GDM1 (cell line): ENCODE results near the gene KRT81.

ENCODE experiments used
- DNase-seq: peaks from one replicate; lab custom pipeline; 2025; lab: John Stamatoyannopoulos, UW

The KRT81 gene

GRCh38 chr12:52291267-52291935 is at the start of gene KRT81:
Gene KRT81, minus strand, starts transcription at chr12:52291534. Its CDS starts 69 bp downstream, at chr12:52291465.
- DNase-seq, result no peak

GRCh38 chr12:52338241-52338960 is 47.1 kb upstream of the KRT81 start:
- no peak for DNase-seq

GRCh38 chr12:52337054-52337453 is 45.7 kb upstream of the KRT81 start:
- no peak for DNase-seq

GRCh38 chr12:52336641-52337040 is 45.3 kb upstream of the KRT81 start:
- no peak for DNase-seq

GRCh38 chr12:52335598-52336262 is 44.4 kb upstream of the KRT81 start:
- DNase-seq, result no peak

GRCh38 chr12:52334185-52334584 is 42.9 kb upstream of the KRT81 start:
- DNase-seq, result no peak

- DNase-seq, result no peak
Measured at GRCh38 chr12:52333321-52333720, 42.0 kb upstream of the KRT81 start.

- no peak for DNase-seq
Measured at GRCh38 chr12:52332381-52332780, 41.0 kb upstream of the KRT81 start.

GRCh38 chr12:52331833-52332232 is 40.5 kb upstream of the KRT81 start:
- no peak for DNase-seq

GRCh38 chr12:52331039-52331438 is 39.7 kb upstream of the KRT81 start:
- DNase-seq, result no peak

- no peak for DNase-seq
Measured at GRCh38 chr12:52327830-52328500, 36.6 kb upstream of the KRT81 start.

- DNase-seq, result peak; percentile 73
Measured at GRCh38 chr12:52327052-52327829, 35.9 kb upstream of the KRT81 start.

- no peak for DNase-seq
Measured at GRCh38 chr12:52324153-52324444, 32.8 kb upstream of the KRT81 start.

GRCh38 chr12:52323416-52324152 is 32.2 kb upstream of the KRT81 start:
- DNase-seq, result no peak

GRCh38 chr12:52323001-52323400 is 31.7 kb upstream of the KRT81 start:
- DNase-seq, result no peak

GRCh38 chr12:52322069-52322468 is 30.7 kb upstream of the KRT81 start:
- no peak for DNase-seq

- no peak for DNase-seq
Measured at GRCh38 chr12:52321418-52321817, 30.1 kb upstream of the KRT81 start.

- no peak for DNase-seq
Measured at GRCh38 chr12:52320784-52321400, 29.6 kb upstream of the KRT81 start, which contains the start of gene KRT83. Gene KRT83, minus strand, starts transcription at chr12:52321398. Its CDS starts 63 bp downstream, at chr12:52321335.

- DNase-seq, result no peak
Measured at GRCh38 chr12:52319097-52319496, 27.8 kb upstream of the KRT81 start.

- no peak for DNase-seq
Measured at GRCh38 chr12:52318241-52318990, 27.1 kb upstream of the KRT81 start.
